AG09319 (cell line): ENCODE data around the gene SMIM33.
"Not testable (repeated sequence)": the region's sequence is repeated elsewhere in the genome, so short reads cannot be mapped to it uniquely, and the experiment has no call there.

Source experiments
- DNase-seq: peaks from one replicate; pipeline ENCODE4 v3.0.0-alpha.2; 2010; ENCODE audit warnings: low read depth; ENCODE audit errors: extremely low read depth
- TF ChIP-seq, protein P1 (sequence below): IDR thresholded peaks from 2 replicates; pipeline ENCODE4 v1.5.1; 2011; ENCODE audit warnings: low read depth, mild to moderate bottlenecking, inconsistent platforms, low read length, moderate library complexity

The SMIM33 gene

DNA sequence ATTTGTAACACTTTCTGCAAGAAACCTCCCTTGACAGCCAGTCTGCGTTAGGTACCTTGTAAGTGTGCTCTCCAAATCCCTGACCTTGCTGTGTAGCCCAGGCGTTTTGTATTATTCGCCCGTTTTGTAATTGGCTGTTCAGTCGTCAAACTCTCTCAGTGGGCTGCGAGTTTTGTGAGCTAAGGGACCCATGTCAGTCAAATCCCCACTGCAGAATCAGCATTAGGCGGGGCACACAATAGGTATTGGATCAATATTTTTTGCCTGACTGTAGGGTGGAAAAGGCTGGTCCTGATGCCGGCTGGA, 32.1 kb upstream of the SMIM33 start:
- TF ChIP-seq, protein P1, sequence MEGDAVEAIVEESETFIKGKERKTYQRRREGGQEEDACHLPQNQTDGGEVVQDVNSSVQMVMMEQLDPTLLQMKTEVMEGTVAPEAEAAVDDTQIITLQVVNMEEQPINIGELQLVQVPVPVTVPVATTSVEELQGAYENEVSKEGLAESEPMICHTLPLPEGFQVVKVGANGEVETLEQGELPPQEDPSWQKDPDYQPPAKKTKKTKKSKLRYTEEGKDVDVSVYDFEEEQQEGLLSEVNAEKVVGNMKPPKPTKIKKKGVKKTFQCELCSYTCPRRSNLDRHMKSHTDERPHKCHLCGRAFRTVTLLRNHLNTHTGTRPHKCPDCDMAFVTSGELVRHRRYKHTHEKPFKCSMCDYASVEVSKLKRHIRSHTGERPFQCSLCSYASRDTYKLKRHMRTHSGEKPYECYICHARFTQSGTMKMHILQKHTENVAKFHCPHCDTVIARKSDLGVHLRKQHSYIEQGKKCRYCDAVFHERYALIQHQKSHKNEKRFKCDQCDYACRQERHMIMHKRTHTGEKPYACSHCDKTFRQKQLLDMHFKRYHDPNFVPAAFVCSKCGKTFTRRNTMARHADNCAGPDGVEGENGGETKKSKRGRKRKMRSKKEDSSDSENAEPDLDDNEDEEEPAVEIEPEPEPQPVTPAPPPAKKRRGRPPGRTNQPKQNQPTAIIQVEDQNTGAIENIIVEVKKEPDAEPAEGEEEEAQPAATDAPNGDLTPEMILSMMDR = no peak
- no peak for DNase-seq

GRCh38 chr5:139439013-139439903, 31.5 kb upstream of the SMIM33 start, which contains the start of gene DNAJC18:
DNAJC18 (minus strand) TSS chr5:139439525; CDS start chr5:139439445, 80 bp downstream.
- peak; percentile 75 for DNase-seq
- TF ChIP-seq, protein P1 = no peak

GRCh38 chr5:139440416-139440815, 30.4 kb upstream of the SMIM33 start:
- not testable (repeated sequence) for DNase-seq

GRCh38 chr5:139443831-139444453, 26.9 kb upstream of the SMIM33 start:
- TF ChIP-seq, protein P1 = no peak
- peak; percentile 60 for DNase-seq

DNA sequence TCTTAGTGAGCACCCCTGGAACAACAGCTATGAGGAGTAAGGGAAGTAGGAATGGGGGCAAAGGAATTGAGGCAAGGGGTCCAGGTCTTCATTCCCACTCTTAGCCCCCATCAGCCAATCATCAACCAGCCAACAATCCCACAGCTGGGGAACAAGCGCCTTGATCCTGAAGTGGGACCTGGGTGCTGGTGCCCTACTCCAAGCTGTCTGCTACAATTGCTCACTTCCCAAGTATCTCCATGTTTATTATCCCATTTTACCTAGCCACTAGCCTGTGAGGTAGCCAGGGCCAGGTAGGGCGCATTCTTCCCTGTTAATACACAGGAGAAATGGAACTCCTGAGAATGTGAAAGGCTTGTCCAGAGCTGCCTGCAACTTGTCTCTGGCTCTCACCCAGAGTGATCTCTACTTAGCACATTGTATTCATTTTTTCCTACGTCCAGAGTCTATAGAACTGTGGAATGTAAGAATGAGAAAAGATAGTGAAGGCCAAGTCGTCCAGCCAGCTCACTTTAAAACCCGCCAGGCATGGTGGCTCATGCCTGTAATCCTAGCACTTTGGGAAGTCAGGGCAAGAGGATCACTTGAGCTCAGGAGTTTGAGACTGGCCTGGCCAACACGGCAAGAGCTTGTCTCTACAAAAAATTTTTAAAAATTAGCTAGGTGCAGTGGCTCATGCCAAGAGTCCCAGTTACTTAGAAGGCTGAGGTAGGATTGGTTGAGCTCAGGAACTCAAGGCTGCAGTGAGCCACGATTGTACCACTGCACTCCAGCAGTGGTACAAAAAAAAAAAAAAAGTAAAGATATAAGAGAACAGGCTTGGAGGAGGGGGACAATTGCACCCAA, 25.3 kb upstream of the SMIM33 start:
- DNase-seq = no peak
- TF ChIP-seq, protein P1 = no peak

- TF ChIP-seq, protein P1 = no peak
- DNase-seq = no peak
Observed at GRCh38 chr5:139446956-139447779, 23.6 kb upstream of the SMIM33 start.

DNA sequence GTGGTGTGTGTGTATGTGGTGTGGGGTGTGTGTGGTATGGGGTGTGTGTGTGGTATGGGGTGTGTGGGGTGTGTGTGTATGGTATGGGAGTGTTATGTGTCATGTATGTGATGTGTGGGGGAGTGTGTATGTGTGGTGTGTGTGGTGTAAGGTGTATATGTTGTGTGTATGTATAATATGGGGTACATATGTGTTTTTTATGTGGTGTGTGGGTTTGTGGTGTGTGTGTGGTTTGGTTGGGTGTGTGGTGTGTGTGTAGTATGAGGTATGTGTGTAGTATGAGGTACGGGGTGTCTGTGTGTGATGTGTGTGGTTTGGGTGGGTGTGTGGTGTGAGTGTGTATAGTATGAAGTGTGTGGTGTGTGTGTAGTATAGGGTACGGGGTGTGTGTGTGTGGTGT, 19.6 kb upstream of the SMIM33 start:
- TF ChIP-seq, protein P1 = no peak

More for the DNA sequence above, 19.6 kb upstream of the SMIM33 start:
- DNase-seq = no peak
